Measurements from ENCODE around the gene ZNF385C.

GRCh38 chr17:42058063-42058462, 40.2 kb downstream of the ZNF385C start:
- TF ChIP-seq CTCF (IDR thresholded peaks at IDR 0.05; ENCODE audit: low read depth, low read length, missing input control) = no peak
- no peak for TF ChIP-seq FOXA1 (IDR thresholded peaks at IDR 0.05)
- TF ChIP-seq MAX (IDR thresholded peaks at IDR 0.05) = no peak
- TF ChIP-seq YY1 (IDR thresholded peaks at IDR 0.05) = no peak
- no peak for TF ChIP-seq REST (IDR thresholded peaks at IDR 0.05)
- TF ChIP-seq NR2F2 (IDR thresholded peaks at IDR 0.05) = no peak
- TF ChIP-seq ZBTB33 (IDR thresholded peaks at IDR 0.05) = no peak
- TF ChIP-seq ATF3 (IDR thresholded peaks at IDR 0.05) = no peak
- no peak for TF ChIP-seq GABPA (IDR thresholded peaks at IDR 0.05 in 1 of 2, conservative IDR thresholded peaks at IDR 0.05 in 1 of 2)
